ENCODE data around the gene GLUL. TPM values are rescaled to one million over a fixed set of nuclear protein-coding genes. Genes with fewer than 3 reads are reported as not detected.
"Not testable (repeated sequence)": the region's sequence is repeated elsewhere in the genome, so short reads cannot be mapped to it uniquely, and the experiment has no call there.

Gene GLUL
- total RNA-seq, 1 donor from 2014 or later = 522 TPM

DNA sequence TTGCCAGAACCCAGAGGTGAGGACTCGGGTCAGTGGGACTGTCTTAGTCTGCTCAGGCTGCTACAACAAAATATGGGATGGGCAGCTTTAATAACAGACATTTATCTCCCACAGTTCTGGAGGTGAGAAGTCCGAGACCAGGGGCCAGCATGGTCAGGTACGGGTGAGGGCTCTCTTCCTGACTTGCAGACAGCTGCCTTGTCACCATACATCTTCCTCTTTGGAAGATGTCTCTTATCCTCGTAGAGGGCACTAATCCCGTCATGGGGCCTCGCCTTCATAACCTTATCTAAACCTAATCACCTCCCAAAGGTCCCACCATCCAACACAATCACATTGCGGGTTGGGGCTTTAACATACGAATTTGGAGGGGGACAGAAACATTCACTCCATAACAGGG, 51.9 kb downstream of the GLUL start:
- Mint-ChIP-seq H3K9me3 (no peaks in the 10 kb centered on the region), H3K4me1 (peaks cover 34% of the 10 kb centered on the region), H3K4me3 (no peak overlapping the region), H3K27me3 (ENCODE audit: low read depth) (no peaks in the 10 kb centered on the region), H3K36me3 (ENCODE audit: low read depth) (no peaks in the 10 kb centered on the region), H3K27ac (ENCODE audit: unreplicated experiment) (peak overlapping the region; percentile 47)
- TF ChIP-seq, protein P1, sequence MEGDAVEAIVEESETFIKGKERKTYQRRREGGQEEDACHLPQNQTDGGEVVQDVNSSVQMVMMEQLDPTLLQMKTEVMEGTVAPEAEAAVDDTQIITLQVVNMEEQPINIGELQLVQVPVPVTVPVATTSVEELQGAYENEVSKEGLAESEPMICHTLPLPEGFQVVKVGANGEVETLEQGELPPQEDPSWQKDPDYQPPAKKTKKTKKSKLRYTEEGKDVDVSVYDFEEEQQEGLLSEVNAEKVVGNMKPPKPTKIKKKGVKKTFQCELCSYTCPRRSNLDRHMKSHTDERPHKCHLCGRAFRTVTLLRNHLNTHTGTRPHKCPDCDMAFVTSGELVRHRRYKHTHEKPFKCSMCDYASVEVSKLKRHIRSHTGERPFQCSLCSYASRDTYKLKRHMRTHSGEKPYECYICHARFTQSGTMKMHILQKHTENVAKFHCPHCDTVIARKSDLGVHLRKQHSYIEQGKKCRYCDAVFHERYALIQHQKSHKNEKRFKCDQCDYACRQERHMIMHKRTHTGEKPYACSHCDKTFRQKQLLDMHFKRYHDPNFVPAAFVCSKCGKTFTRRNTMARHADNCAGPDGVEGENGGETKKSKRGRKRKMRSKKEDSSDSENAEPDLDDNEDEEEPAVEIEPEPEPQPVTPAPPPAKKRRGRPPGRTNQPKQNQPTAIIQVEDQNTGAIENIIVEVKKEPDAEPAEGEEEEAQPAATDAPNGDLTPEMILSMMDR (conservative IDR thresholded peaks at IDR 0.05) = no peak
- no peak for DNase-seq (ENCODE audit: low read depth, low spot score)

DNA sequence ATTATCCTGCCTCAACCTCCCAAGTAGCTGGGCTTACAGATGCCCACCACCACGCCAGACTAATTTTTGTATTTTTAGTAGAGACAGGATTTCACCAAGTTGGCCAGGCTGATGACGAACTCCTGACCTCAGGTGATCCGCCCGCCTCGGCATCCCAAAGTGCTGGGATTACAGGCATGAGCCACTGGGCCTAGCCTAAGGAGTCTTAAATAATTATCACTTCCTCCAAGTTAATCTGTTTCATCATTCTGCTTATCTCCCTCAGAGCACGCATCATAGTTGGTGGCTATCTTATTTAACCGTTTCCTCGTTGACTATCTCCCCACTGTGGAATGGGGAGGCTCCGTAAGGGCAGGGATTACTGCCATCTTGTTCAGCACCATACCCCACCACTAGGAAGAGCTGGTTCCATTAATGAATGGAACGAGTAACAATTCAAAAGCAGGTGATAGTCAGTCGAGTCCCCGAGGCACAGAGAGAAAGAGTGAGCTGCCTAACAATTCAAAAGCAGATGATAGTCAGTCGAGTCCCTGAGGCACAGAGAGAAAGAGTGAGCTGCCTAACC, 52.7 kb downstream of the GLUL start:
- Mint-ChIP-seq H3K4me3 (no peak overlapping the region), H3K9me3 (no peaks in the 10 kb centered on the region), H3K36me3 (ENCODE audit: low read depth) (no peaks in the 10 kb centered on the region), H3K27me3 (ENCODE audit: low read depth) (no peaks in the 10 kb centered on the region), H3K27ac (ENCODE audit: unreplicated experiment) (no peak overlapping the region), H3K4me1 (peaks cover 38% of the 10 kb centered on the region)
- no peak for DNase-seq (ENCODE audit: low read depth, low spot score)
- TF ChIP-seq, protein P1 (conservative IDR thresholded peaks at IDR 0.05) = no peak

DNA sequence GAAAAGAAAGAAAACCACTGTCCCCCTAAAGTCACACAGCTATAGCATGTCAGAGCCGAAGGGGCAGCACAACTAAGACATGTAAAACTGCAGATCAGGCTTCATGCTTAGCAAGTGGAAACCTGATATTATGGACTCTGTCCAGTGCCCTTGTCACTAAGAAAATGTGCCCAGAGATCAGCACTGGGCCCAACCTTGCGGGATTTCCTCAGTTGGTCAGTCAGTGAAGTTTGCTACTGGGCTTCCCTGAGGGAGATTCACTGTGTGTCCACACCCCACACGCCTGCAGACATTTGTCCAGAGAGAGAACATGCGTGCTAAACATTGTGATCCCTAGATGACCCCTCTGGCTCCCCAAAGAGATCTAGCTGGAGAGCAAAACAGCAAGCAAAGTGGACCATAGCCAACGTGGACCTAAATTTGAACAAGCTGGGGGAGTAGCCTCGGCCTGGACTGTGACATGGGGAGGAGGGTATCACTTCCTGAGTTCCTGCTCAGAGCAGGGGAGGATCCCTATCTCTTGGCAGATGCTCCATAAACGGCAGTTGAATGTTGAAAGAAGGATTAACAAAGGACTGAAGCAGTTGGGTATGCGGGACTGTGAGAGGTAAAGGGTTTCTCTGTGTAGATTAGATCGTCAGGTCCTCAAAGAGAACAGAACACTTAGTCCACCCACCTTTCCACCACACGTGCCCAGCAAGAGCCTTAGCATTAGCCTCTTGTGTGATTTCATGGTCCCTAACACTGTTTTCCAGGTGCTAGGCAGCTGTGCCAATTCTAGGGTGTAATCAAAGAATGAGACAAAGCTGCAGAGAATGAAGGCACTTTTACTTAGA, 53.6 kb downstream of the GLUL start:
- H3K4me1 Mint-ChIP-seq = peaks cover 40% of the 10 kb centered on the region
- peak overlapping the region; percentile 63 for H3K27ac Mint-ChIP-seq (ENCODE audit: unreplicated experiment)
- no peaks in the 10 kb centered on the region for H3K9me3 Mint-ChIP-seq
- H3K4me3 Mint-ChIP-seq = no peak overlapping the region
- no peak for DNase-seq (ENCODE audit: low read depth, low spot score)
- H3K36me3 Mint-ChIP-seq (ENCODE audit: low read depth) = no peaks in the 10 kb centered on the region
- no peaks in the 10 kb centered on the region for H3K27me3 Mint-ChIP-seq (ENCODE audit: low read depth)
- TF ChIP-seq, protein P1 (conservative IDR thresholded peaks at IDR 0.05) = no peak

DNA sequence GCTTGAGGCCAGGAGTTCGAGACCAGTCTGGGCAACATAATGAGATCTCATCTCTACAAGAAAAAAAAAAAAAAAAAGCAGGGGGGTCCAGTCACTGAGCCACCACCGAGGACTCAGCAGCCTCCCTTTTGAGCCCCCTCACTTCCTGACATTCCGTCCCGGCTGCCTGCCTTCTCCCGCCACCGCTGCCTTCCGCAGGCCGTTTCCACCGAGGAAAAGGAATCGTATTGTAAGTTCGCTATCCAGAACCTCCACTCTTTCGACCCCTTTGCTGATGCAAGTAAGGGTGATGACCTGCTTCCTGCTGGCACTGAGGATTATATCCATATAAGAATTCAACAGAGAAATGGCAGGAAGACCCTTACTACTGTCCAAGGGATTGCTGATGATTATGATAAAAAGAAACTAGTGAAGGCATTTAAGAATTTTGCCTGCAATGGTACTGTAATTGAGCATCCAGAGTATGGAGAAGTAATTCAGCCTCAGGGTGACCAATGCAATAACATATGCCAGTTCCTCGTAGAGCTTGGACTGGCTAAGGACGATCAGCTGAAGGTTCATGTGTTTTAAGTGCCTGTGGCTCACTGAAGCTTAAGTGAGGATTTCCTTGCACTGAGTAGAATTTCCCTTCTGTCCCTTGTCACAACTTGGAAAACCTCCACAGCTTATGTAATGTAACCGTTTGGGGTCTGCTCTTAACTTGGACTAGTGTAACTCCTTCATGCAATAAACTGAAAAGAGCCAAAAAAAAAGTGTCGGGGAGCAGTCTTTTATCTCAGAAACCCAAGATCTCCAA, 55.6 kb downstream of the GLUL start:
- no peaks in the 10 kb centered on the region for H3K9me3 Mint-ChIP-seq
- TF ChIP-seq, protein P1 (conservative IDR thresholded peaks at IDR 0.05) = no peak
- peak overlapping the region; percentile 85 for H3K27ac Mint-ChIP-seq (ENCODE audit: unreplicated experiment)
- H3K4me3 Mint-ChIP-seq = no peak overlapping the region
- H3K27me3 Mint-ChIP-seq (ENCODE audit: low read depth) = no peaks in the 10 kb centered on the region
- DNase-seq (ENCODE audit: low read depth, low spot score) = no peak
- no peaks in the 10 kb centered on the region for H3K36me3 Mint-ChIP-seq (ENCODE audit: low read depth)
- peaks cover 38% of the 10 kb centered on the region for H3K4me1 Mint-ChIP-seq

DNA sequence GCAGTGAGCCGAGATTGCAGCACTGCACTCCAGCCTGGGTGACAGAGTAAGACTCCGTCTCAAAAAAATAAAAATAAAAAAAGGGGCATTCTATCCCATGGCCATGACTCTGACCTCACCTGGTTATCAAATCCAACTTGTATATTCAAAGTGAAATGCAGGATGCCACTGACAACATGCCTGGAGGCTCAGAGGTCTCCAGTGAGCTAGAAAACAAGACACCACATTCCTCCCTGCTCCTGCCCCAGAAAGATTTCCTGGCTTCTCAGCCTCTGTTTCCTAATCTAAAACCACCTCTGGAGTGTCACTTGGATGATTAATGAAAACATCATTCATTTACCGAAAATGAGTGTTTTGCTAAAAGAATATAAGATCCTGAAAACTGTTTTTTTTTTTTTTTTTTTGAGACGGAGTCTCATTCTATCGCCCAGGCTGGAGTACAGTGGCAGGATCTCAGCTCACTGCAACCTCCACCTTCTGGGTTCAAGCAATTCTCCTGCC, 58.5 kb downstream of the GLUL start:
- peaks cover 27% of the 10 kb centered on the region for H3K4me1 Mint-ChIP-seq
- not testable (repeated sequence) for H3K27ac Mint-ChIP-seq (ENCODE audit: unreplicated experiment); H3K36me3 Mint-ChIP-seq (ENCODE audit: low read depth); H3K9me3 Mint-ChIP-seq; H3K4me3 Mint-ChIP-seq; H3K27me3 Mint-ChIP-seq (ENCODE audit: low read depth); DNase-seq (ENCODE audit: low read depth, low spot score)
